ENCODE measurements around the gene OSBPL10. TPM values are rescaled to one million over a fixed set of nuclear protein-coding genes. Genes with fewer than 3 reads are reported as not detected.
"Not testable (repeated sequence)": the region's sequence is repeated elsewhere in the genome, so short reads cannot be mapped to it uniquely, and the experiment has no call there.

OSBPL10 gene, protein sequence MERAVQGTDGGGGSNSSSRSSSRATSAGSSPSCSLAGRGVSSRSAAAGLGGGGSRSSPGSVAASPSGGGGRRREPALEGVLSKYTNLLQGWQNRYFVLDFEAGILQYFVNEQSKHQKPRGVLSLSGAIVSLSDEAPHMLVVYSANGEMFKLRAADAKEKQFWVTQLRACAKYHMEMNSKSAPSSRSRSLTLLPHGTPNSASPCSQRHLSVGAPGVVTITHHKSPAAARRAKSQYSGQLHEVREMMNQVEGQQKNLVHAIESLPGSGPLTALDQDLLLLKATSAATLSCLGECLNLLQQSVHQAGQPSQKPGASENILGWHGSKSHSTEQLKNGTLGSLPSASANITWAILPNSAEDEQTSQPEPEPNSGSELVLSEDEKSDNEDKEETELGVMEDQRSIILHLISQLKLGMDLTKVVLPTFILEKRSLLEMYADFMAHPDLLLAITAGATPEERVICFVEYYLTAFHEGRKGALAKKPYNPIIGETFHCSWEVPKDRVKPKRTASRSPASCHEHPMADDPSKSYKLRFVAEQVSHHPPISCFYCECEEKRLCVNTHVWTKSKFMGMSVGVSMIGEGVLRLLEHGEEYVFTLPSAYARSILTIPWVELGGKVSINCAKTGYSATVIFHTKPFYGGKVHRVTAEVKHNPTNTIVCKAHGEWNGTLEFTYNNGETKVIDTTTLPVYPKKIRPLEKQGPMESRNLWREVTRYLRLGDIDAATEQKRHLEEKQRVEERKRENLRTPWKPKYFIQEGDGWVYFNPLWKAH
- total RNA-seq, result 12.1 and 14.5 TPM in 2 replicates

DNA sequence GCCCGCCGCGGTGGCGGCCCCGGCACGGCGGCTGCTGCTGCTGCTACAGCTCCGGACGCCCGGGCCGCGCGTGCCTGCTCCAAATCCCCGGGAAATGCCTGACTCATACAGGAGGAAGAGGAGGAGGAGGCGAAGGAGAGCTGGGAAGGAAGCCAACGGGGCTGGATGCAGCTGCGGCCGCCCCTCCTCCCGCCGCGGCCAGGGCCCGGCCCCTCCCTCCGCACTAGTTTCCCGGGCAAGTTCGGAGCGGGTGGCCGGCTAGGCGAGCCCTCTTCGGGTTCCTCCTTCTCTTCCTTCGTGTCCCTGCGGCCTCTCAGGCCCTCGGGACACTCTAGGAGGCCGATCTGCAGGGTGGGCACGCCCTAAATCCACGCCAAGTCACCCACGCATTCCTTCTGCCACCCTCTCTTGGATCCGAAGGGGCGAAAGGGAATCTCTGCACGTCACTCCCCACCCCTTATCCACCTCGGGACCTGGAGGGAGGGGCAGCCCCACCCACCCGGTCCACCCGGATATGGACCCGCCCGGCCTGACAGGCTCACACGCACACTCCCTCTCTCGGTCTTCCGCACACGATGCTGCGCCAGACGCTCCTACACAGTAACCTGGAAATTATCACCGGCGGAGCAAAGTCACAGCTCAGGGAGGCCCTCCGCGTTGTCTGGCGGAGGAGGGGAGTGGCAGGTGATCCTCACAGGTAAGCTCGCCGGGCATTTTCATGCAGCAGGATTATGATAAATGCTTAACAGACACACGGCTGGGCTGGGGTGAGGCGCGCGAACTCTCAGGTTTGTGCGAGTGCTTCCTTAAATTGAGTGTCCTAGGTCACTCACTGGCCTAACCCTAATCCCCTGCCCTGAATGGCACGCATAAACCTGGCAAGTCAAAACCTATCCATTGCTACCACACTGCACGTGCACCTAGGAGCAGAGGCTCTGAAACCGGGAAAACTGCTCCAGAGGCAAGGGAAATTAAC lies at the start of gene OSBPL10, which contains the start of gene ZNF860:
OSBPL10 (minus strand) TSS at position 57 of the 976 bp plus-strand sequence. CDS start 83 bp downstream, outside the sequence.
ZNF860 (plus strand) TSS at position 545 of the 976 bp plus-strand sequence. CDS start 7,330 bp downstream, outside the sequence.
- intact Hi-C loops (cut with micrococcal nuclease), result loop anchor here (2.0 to 10.0 kb wide), 3 partner anchors 13 to 447 kb away; partner anchors contain the start of gene STT3B
- H3K27me3 Mint-ChIP-seq (ENCODE audit: insufficient read depth), result peaks cover 17% of the 10 kb centered on the region
- peak within 1 kb of the TSS; percentile 62 for H3K27ac Mint-ChIP-seq

DNA sequence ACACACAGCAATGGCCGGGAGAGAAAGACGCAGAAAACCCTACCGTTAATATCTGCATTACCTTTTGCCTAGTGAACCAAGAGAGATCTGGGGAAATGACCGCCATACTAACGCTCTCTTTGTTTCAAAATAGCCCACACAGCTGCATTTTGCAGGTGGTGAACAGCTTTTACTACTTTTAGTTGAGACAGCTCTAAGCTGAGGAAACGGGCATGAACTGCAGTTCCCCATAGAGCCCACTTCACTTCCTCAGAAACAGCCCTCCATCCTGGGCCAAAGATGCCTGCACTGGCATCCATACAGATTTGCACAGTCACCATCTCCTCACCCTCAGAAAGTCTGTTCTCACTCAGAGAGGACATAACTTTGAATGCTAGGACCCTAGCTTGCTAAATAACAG lies 45.5 kb upstream of the OSBPL10 start:
- Mint-ChIP-seq H3K36me3 (ENCODE audit: low read depth) (no peaks in the 10 kb centered on the region), H3K4me1 (ENCODE audit: low read depth) (no peaks in the 10 kb centered on the region), H3K27me3 (ENCODE audit: insufficient read depth) (peaks cover 3% of the 10 kb centered on the region), H3K4me3 (no peak overlapping the region), H3K27ac (no peak overlapping the region), H3K9me3 (no peaks in the 10 kb centered on the region)
- intact Hi-C loops (cut with micrococcal nuclease), result no loop called here
- no peak for DNase-seq (ENCODE audit: low spot score)

More for the DNA sequence above, at the start of gene OSBPL10, which contains the start of gene ZNF860:
- peaks cover 3% of the 10 kb centered on the region for H3K36me3 Mint-ChIP-seq (ENCODE audit: low read depth)
- no peaks in the 10 kb centered on the region for H3K9me3 Mint-ChIP-seq
- H3K4me3 Mint-ChIP-seq, result peak within 1 kb of the TSS; percentile 87
- peaks cover 27% of the 10 kb centered on the region for H3K4me1 Mint-ChIP-seq (ENCODE audit: low read depth)
- DNase-seq (ENCODE audit: low spot score), result peak; percentile 4

DNA sequence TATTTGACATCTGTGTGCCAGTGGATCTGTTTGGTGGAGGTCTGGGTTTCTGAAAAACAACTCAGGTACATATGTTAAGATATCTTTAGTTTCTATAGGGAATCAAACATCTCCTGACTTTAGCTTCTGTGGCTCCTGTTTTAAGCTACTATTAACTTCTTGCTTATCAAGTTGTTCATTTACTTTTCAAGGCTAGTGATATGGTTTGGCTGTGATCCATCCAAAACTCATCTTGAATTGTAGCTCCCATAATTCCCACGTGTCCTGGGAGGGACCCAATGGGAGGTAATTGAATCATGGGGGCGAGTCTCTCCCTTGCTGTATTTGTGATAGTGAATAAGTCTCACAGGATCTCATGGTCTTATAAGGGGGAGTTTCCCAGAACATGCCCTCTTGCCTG lies 41.9 kb upstream of the OSBPL10 start:
- Mint-ChIP-seq H3K4me3 (no peak overlapping the region), H3K27me3 (ENCODE audit: insufficient read depth) (peaks cover 5% of the 10 kb centered on the region), H3K4me1 (ENCODE audit: low read depth) (no peaks in the 10 kb centered on the region), H3K27ac (no peak overlapping the region), H3K9me3 (no peaks in the 10 kb centered on the region), H3K36me3 (ENCODE audit: low read depth) (no peaks in the 10 kb centered on the region)
- intact Hi-C loops (cut with micrococcal nuclease), result no loop called here
- DNase-seq (ENCODE audit: low spot score), result no peak

DNA sequence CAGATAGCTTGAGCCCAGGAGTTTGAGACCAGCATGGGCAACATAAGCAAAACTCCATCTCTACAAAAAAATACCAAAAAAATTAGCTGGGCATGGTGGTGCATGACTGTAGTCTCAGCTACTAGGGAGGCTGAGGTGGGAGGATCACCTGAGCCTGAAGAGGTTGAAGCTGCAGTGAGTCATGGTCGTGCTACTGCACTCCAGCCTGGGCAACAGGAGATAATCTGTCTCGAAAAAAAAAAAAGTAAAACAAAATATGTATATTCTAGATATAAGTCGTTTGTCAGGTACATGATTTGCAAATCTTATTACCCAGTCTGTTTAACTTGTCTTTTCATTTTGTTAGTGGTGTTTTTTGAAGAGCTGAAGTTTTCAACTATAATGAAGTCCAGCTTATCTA lies 40.7 kb upstream of the OSBPL10 start:
- H3K27ac Mint-ChIP-seq, result no peak overlapping the region
- H3K4me1 Mint-ChIP-seq (ENCODE audit: low read depth), result no peaks in the 10 kb centered on the region
- no peak for DNase-seq (ENCODE audit: low spot score)
- no peaks in the 10 kb centered on the region for H3K9me3 Mint-ChIP-seq
- intact Hi-C loops (cut with micrococcal nuclease), result no loop called here
- H3K27me3 Mint-ChIP-seq (ENCODE audit: insufficient read depth), result peaks cover 3% of the 10 kb centered on the region
- H3K36me3 Mint-ChIP-seq (ENCODE audit: low read depth), result no peaks in the 10 kb centered on the region
- no peak overlapping the region for H3K4me3 Mint-ChIP-seq

DNA sequence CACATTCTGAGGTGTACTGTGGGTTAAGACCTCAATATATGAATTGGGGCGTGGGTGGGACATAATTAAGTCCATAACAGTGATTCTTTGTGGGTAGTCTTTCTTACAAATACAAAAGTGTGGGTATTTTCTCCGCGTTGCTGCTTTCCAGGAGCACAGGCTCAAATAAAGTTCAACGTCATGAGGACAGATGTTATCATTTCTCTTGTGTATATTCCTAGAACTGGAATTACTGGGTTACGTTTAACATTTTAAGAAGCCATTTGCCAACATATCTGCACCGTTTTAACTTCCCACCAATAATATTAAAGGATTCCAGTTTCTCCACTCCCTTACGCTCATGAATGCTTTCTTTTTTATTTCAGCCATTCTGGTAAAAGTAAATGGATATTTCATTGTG lies 40.1 kb upstream of the OSBPL10 start:
- H3K27me3 Mint-ChIP-seq (ENCODE audit: insufficient read depth), result peaks cover 3% of the 10 kb centered on the region
- H3K4me3 Mint-ChIP-seq, result no peak overlapping the region
- DNase-seq (ENCODE audit: low spot score), result no peak
- no peaks in the 10 kb centered on the region for H3K36me3 Mint-ChIP-seq (ENCODE audit: low read depth)
- no peaks in the 10 kb centered on the region for H3K9me3 Mint-ChIP-seq
- no peaks in the 10 kb centered on the region for H3K4me1 Mint-ChIP-seq (ENCODE audit: low read depth)
- H3K27ac Mint-ChIP-seq, result no peak overlapping the region
- intact Hi-C loops (cut with micrococcal nuclease), result no loop called here

DNA sequence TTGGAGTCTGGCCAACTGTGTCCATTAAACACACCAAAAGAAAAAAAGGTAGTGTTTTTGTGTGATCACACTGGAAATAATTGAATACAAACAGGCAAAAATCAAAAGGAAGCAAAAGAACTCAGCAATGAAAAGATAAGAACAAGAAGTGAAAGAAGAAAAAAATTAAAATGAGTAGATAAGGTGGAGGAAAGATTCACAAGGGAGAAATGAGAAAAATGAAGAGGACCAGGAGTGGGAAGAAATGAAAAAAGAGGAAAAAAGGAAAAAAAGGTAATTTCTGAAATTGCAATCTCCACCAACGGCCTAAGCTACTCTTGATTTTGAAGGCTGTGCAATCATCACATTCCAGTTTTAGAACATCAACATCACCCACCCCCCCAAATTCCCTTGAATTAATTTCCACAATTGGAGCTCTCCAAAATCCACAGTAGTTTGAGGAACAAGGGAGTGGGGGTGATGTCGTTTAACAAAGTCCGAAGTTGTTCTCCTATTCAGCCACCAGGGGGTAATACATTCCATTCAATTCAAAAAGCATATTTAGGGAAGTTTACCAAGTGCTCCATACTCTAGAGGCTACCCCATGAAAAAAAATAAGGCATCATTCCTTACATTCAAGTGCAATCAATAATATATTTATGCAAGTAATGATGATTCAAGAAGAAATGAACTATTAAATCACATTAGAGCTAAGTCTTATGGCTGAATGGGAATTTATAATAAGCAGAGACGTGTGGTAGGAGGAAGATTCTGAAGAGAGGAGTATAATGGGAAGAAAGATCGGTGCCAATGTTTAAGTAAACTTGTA lies 37.9 kb upstream of the OSBPL10 start:
- DNase-seq (ENCODE audit: low spot score), result no peak
- intact Hi-C loops (cut with micrococcal nuclease), result loop anchor here (1.0 to 2.0 kb wide), 2 partner anchors 125 to 316 kb away; no protein-coding TSS in a partner anchor
- H3K36me3 Mint-ChIP-seq (ENCODE audit: low read depth), result no peaks in the 10 kb centered on the region
- peaks cover 8% of the 10 kb centered on the region for H3K27me3 Mint-ChIP-seq (ENCODE audit: insufficient read depth)
- no peaks in the 10 kb centered on the region for H3K9me3 Mint-ChIP-seq
- no peak overlapping the region for H3K27ac Mint-ChIP-seq
- no peaks in the 10 kb centered on the region for H3K4me1 Mint-ChIP-seq (ENCODE audit: low read depth)
- no peak overlapping the region for H3K4me3 Mint-ChIP-seq

DNA sequence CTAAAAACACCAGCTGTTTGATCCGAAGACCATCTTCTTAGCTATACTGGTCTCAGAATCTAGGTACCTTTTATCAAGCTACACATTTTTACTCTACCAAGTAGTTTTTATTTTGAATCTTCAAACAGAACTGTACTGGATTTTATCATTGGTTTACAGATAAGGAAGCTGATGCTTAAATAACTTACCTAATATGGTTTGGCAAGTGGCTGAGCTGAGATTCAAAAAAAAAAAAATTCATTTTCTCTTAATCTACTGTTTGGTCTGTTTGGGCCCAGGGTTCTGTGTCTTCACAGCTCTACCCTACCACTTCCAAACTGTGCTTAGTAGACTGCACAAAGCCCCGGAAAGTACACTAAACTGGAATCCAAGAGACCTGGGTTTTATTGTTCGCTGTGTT lies 36.2 kb upstream of the OSBPL10 start:
- Mint-ChIP-seq H3K27me3 (ENCODE audit: insufficient read depth) (peaks cover 8% of the 10 kb centered on the region), H3K36me3 (ENCODE audit: low read depth) (no peaks in the 10 kb centered on the region), H3K4me3 (no peak overlapping the region), H3K9me3 (no peaks in the 10 kb centered on the region), H3K27ac (no peak overlapping the region), H3K4me1 (ENCODE audit: low read depth) (no peaks in the 10 kb centered on the region)
- DNase-seq (ENCODE audit: low spot score), result no peak
- intact Hi-C loops (cut with micrococcal nuclease), result no loop called here

DNA sequence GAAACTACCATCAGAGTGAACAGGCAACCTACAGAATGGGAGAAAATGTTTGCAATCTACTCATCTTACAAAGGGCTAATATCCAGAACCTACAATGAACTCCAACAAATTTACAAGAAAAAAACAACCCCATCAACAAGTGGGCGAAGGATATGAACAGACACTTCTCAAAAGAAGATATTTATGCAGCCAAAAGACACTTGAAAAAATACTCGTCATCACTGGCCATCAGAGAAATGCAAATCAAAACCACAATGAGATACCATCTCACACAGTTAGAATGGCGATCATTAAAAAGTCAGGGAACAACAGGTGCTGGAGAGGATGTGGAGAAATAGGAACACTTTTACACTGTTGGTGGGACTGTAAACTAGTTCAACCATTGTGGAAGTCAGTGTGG lies 34.6 kb upstream of the OSBPL10 start:
- H3K27me3 Mint-ChIP-seq (ENCODE audit: insufficient read depth); intact Hi-C loops (cut with micrococcal nuclease); H3K4me3 Mint-ChIP-seq; H3K4me1 Mint-ChIP-seq (ENCODE audit: low read depth); H3K36me3 Mint-ChIP-seq (ENCODE audit: low read depth); DNase-seq (ENCODE audit: low spot score); H3K27ac Mint-ChIP-seq; H3K9me3 Mint-ChIP-seq: not testable (repeated sequence)

DNA sequence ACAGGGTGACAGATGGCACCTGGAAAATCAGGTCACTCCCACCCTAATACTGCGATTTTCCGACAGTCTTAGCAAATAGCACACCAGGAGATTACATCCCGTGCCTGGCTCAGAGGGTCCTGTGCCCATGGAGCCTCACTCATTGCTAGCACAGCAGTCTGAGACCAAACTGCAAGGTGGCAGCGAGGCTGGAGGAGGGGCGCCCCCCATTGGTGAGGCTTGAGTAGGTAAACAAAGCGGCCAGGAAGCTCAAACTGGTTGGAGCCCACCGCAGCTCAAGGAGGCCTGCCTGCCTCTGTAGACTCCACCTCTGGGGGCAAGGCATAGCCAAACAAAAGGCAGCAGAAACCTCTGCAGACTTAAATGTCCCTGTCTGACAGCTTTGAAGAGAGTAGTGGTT lies 29.6 kb upstream of the OSBPL10 start:
- H3K4me3 Mint-ChIP-seq; H3K36me3 Mint-ChIP-seq (ENCODE audit: low read depth); DNase-seq (ENCODE audit: low spot score); intact Hi-C loops (cut with micrococcal nuclease); H3K27me3 Mint-ChIP-seq (ENCODE audit: insufficient read depth); H3K9me3 Mint-ChIP-seq; H3K27ac Mint-ChIP-seq; H3K4me1 Mint-ChIP-seq (ENCODE audit: low read depth): not testable (repeated sequence)

DNA sequence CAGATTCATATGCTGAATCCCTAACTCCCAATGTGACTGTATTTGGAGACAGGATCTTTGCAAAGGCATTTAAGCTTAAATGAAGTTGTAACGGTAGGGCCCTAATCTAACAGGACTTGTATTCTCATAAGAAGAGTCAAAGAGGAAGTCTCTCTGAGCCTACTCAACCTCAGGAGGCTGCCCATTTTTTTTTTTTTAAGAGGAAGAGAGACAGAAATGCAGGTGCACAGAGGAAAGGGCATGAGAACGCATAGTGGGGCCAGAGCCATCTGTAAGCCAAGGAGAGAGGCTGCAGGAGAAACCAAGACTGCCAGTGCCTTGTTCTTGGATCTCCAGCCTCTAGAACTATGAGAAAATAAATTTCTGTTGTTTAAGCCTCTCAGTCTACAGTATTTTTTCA lies 28.9 kb upstream of the OSBPL10 start:
- intact Hi-C loops (cut with micrococcal nuclease), result no loop called here

DNA sequence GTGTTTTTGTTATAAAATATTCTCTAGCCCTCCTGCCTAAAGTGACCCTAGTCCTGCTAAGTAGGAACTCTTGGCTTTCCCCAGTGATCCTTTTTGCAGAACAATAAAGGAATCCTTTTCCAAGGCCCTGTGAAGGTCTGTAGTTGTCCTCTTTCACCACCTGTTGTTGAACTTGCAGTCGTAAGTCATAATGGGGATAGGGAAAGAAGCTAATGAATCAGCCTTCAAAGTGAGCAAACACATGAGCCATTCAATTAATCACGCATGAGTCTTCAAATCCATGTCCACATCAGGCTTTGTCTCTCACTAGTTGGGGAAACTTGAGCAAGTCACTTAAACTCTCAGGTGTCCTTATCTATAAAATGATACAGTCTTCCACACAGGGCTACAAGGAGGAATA lies 28.0 kb upstream of the OSBPL10 start:
- no peak overlapping the region for H3K4me3 Mint-ChIP-seq
- DNase-seq (ENCODE audit: low spot score), result no peak
- intact Hi-C loops (cut with micrococcal nuclease), result no loop called here

More for the DNA sequence above, 28.9 kb upstream of the OSBPL10 start:
- Mint-ChIP-seq H3K9me3 (no peaks in the 10 kb centered on the region), H3K4me3 (no peak overlapping the region), H3K4me1 (ENCODE audit: low read depth) (peaks cover 9% of the 10 kb centered on the region), H3K27me3 (ENCODE audit: insufficient read depth) (peaks cover 6% of the 10 kb centered on the region), H3K36me3 (ENCODE audit: low read depth) (no peaks in the 10 kb centered on the region), H3K27ac (no peak overlapping the region)
- DNase-seq (ENCODE audit: low spot score), result no peak

More for the DNA sequence above, 28.0 kb upstream of the OSBPL10 start:
- Mint-ChIP-seq H3K27me3 (ENCODE audit: insufficient read depth) (peaks cover 6% of the 10 kb centered on the region), H3K27ac (no peak overlapping the region), H3K9me3 (no peaks in the 10 kb centered on the region), H3K4me1 (ENCODE audit: low read depth) (peaks cover 9% of the 10 kb centered on the region), H3K36me3 (ENCODE audit: low read depth) (no peaks in the 10 kb centered on the region)
